ENCODE data around the gene OR2G2. TPM values are rescaled to one million over a fixed set of nuclear protein-coding genes. Genes with fewer than 3 reads are reported as not detected.

Gene OR2G2
- total RNA-seq, 1 donor from 2014 or later = not detected

GRCh38 chr1:247548092-247548491 lies 40.1 kb upstream of the OR2G2 start:
- no peak for DNase-seq (ENCODE audit: low spot score, unreplicated experiment)
- no peak overlapping the region for H3K4me3 Mint-ChIP-seq (ENCODE audit: low read depth)
- no peak for TF ChIP-seq CTCF (IDR thresholded peaks at IDR 0.05; ENCODE audit: unreplicated experiment)
- no peaks in the 10 kb centered on the region for H3K4me1 Mint-ChIP-seq (ENCODE audit: low read depth)
- H3K27ac Mint-ChIP-seq = no peak overlapping the region
- no peaks in the 10 kb centered on the region for H3K36me3 Mint-ChIP-seq (ENCODE audit: insufficient read depth)
- no peaks in the 10 kb centered on the region for H3K9me3 Mint-ChIP-seq (ENCODE audit: low read depth)
- no peaks in the 10 kb centered on the region for H3K27me3 Mint-ChIP-seq

- Mint-ChIP-seq H3K4me3 (ENCODE audit: low read depth) (no peak within 1 kb of the TSS), H3K9me3 (ENCODE audit: low read depth) (no peaks in the 10 kb centered on the region), H3K36me3 (ENCODE audit: insufficient read depth) (no peaks in the 10 kb centered on the region), H3K27ac (no peak within 1 kb of the TSS), H3K4me1 (ENCODE audit: low read depth) (no peaks in the 10 kb centered on the region), H3K27me3 (no peaks in the 10 kb centered on the region)
- no peak for DNase-seq (ENCODE audit: low spot score, unreplicated experiment)
- TF ChIP-seq CTCF (IDR thresholded peaks at IDR 0.05; ENCODE audit: unreplicated experiment) = no peak
Observed at GRCh38 chr1:247548769-247549182, 39.4 kb upstream of the OR2G2 start, which contains the start of gene GCSAML. Gene GCSAML, plus strand, starts transcription at chr1:247549134. Its CDS starts 58 bp downstream, at chr1:247549192.

GRCh38 chr1:247551721-247552120 lies 36.4 kb upstream of the OR2G2 start:
- Mint-ChIP-seq H3K36me3 (ENCODE audit: insufficient read depth) (no peaks in the 10 kb centered on the region), H3K27ac (no peak overlapping the region), H3K4me1 (ENCODE audit: low read depth) (no peaks in the 10 kb centered on the region), H3K27me3 (no peaks in the 10 kb centered on the region), H3K4me3 (ENCODE audit: low read depth) (no peak overlapping the region), H3K9me3 (ENCODE audit: low read depth) (no peaks in the 10 kb centered on the region)
- TF ChIP-seq CTCF (IDR thresholded peaks at IDR 0.05; ENCODE audit: unreplicated experiment) = no peak
- DNase-seq (ENCODE audit: low spot score, unreplicated experiment) = no peak

- Mint-ChIP-seq H3K9me3 (ENCODE audit: low read depth) (no peaks in the 10 kb centered on the region), H3K27me3 (no peaks in the 10 kb centered on the region), H3K36me3 (ENCODE audit: insufficient read depth) (no peaks in the 10 kb centered on the region), H3K4me3 (ENCODE audit: low read depth) (no peak overlapping the region), H3K4me1 (ENCODE audit: low read depth) (no peaks in the 10 kb centered on the region), H3K27ac (peak overlapping the region; percentile 35)
- TF ChIP-seq CTCF (IDR thresholded peaks at IDR 0.05; ENCODE audit: unreplicated experiment) = no peak
- DNase-seq (ENCODE audit: low spot score, unreplicated experiment) = no peak
Observed at GRCh38 chr1:247552231-247552630, 35.9 kb upstream of the OR2G2 start.

- no peak for TF ChIP-seq CTCF (IDR thresholded peaks at IDR 0.05; ENCODE audit: unreplicated experiment)
- no peaks in the 10 kb centered on the region for H3K4me1 Mint-ChIP-seq (ENCODE audit: low read depth)
Observed at GRCh38 chr1:247557926-247558674, 30.1 kb upstream of the OR2G2 start.

More at GRCh38 chr1:247557926-247558674, 30.1 kb upstream of the OR2G2 start:
- Mint-ChIP-seq H3K27ac (no peak overlapping the region), H3K27me3 (no peaks in the 10 kb centered on the region), H3K9me3 (ENCODE audit: low read depth) (no peaks in the 10 kb centered on the region), H3K4me3 (ENCODE audit: low read depth) (no peak overlapping the region), H3K36me3 (ENCODE audit: insufficient read depth) (no peaks in the 10 kb centered on the region)
- DNase-seq (ENCODE audit: low spot score, unreplicated experiment) = no peak

All from progenitor cell of endocrine pancreas (in vitro differentiated cells).